Neutrophil (primary cell): ENCODE data around the gene ANKHD1.

Experiments used
- H3K27ac ChIP-seq: fragments of 200-600 bp; sonication (generic); 2 replicates; pipeline ENCODE4 v1.5.1; 2016; ENCODE audit warnings: mild to moderate bottlenecking, moderate library complexity
- H3K27me3 ChIP-seq: fragments of 200-600 bp; sonication (generic); 2 replicates; pipeline ENCODE4 v1.6.0; 2016; ENCODE audit warnings: mild to moderate bottlenecking
- H3K36me3 ChIP-seq: fragments of 200-600 bp; sonication (generic); 2 replicates; pipeline ENCODE4 v1.5.1; 2017
- H3K4me1 ChIP-seq, 2 experiments: fragments of 200-600 bp in 1 of 2; sonication (generic) in 1 of 2; 1 replicate in 1 of 2; 2 replicates in 1 of 2; pipeline versions ENCODE4 v1.5.1 to v1.6.1; 2013 to 2016; ENCODE audit warnings: low read depth in 1 of 2, low read length in 1 of 2, mild to moderate bottlenecking in 1 of 2, moderate library complexity in 1 of 2; ENCODE audit not compliant: control insufficient read depth in 1 of 2, insufficient read depth in 1 of 2
- H3K4me3 ChIP-seq, 2 experiments: fragments of 200-600 bp in 1 of 2; sonication (generic) in 1 of 2; 1 replicate in 1 of 2; 2 replicates in 1 of 2; pipeline ENCODE4 v1.5.1; 2013 to 2016; ENCODE audit warnings: low read depth in 1 of 2, low read length in 1 of 2, mild to moderate bottlenecking in 1 of 2, moderate library complexity in 1 of 2
- H3K9me3 ChIP-seq: fragments of 200-600 bp; sonication (generic); 2 replicates; pipeline ENCODE4 v1.5.1; 2016
- CTCF ChIP-seq: fragments of 200-600 bp; sonication (generic); IDR thresholded peaks from 2 replicates; pipeline ENCODE4 v1.5.1; 2016; ENCODE audit warnings: antibody characterized with exemption

The ANKHD1 gene

GRCh38 chr5:140363631-140364471, 37.8 kb upstream of the ANKHD1 start:
- peaks cover under 1% of the 10 kb centered on the region for H3K27me3 ChIP-seq
- H3K36me3 ChIP-seq, result no peaks in the 10 kb centered on the region
- no peak for TF ChIP-seq CTCF
- no peaks in the 10 kb centered on the region for H3K9me3 ChIP-seq
- H3K27ac ChIP-seq, result no peak overlapping the region
- H3K4me1 ChIP-seq, result peaks cover 4 to 7% of the 10 kb centered on the region in 2 experiments
- H3K4me3 ChIP-seq, result no peak overlapping the region

GRCh38 chr5:140364472-140364765, 37.2 kb upstream of the ANKHD1 start:
- Histone ChIP-seq H3K27me3 (no peaks in the 10 kb centered on the region), H3K4me1 (peaks cover 4 to 7% of the 10 kb centered on the region in 2 experiments), H3K9me3 (no peaks in the 10 kb centered on the region), H3K4me3 (no peak overlapping the region), H3K36me3 (no peaks in the 10 kb centered on the region), H3K27ac (no peak overlapping the region)
- TF ChIP-seq CTCF, result no peak

- TF ChIP-seq CTCF, result no peak
- Histone ChIP-seq H3K4me1 (peaks cover 4 to 7% of the 10 kb centered on the region in 2 experiments), H3K36me3 (no peaks in the 10 kb centered on the region), H3K27ac (no peak overlapping the region), H3K9me3 (no peaks in the 10 kb centered on the region), H3K27me3 (no peaks in the 10 kb centered on the region), H3K4me3 (no peak overlapping the region)
Measured at GRCh38 chr5:140365282-140365681, 36.4 kb upstream of the ANKHD1 start.

GRCh38 chr5:140365941-140366340, 35.7 kb upstream of the ANKHD1 start:
- Histone ChIP-seq H3K27me3 (no peaks in the 10 kb centered on the region), H3K9me3 (no peaks in the 10 kb centered on the region), H3K4me1 (peaks cover 4 to 7% of the 10 kb centered on the region in 2 experiments), H3K36me3 (no peaks in the 10 kb centered on the region), H3K4me3 (no peak overlapping the region), H3K27ac (no peak overlapping the region)
- TF ChIP-seq CTCF, result no peak

GRCh38 chr5:140366589-140367255, 34.9 kb upstream of the ANKHD1 start:
- no peak overlapping the region for H3K4me3 ChIP-seq
- H3K27ac ChIP-seq, result no peak overlapping the region
- peaks cover 8 to 10% of the 10 kb centered on the region in 2 experiments for H3K4me1 ChIP-seq
- no peaks in the 10 kb centered on the region for H3K27me3 ChIP-seq
- no peaks in the 10 kb centered on the region for H3K36me3 ChIP-seq
- no peak for TF ChIP-seq CTCF
- H3K9me3 ChIP-seq, result no peaks in the 10 kb centered on the region
